ENCODE data around the gene SNAI3. TPM values are rescaled to one million over a fixed set of nuclear protein-coding genes. Genes with fewer than 3 reads are reported as not detected.

SNAI3 gene
- total and polyA plus RNA-seq, 11 donors = 0.76 to 9.5 (median 1.7) TPM

GRCh38 chr16:88719267-88719932, 33.1 kb upstream of the SNAI3 start:
- Histone ChIP-seq H3K9me3 (no peaks in the 10 kb centered on the region), H3K27ac (peak overlapping the region in 5 of 12 donors; percentile 5 to 67 (median 40)), H3K27me3 (no peaks in the 10 kb centered on the region), H3K4me1 (no peaks in the 10 kb centered on the region), H3K4me3 (no peak overlapping the region), H3K36me3 (peaks cover 0 to 100% (median 87%) of the 10 kb centered on the region in 9 donors)
- no peak for TF ChIP-seq CTCF (IDR thresholded peaks at IDR 0.05)
- no peak for TF ChIP-seq POLR2A (IDR thresholded peaks at IDR 0.05)
- intact Hi-C loops (cut with DNase I) = no loop called here
- DNase-seq (peak in 2 of 5 donors; percentile 62 to 69), ATAC-seq (peak; percentile 23 to 73 (median 47))
- WGBS, 4 donors = 76 to 80% (median 77%) methylated on average over 21 to 29 of the region's 29 CpGs

GRCh38 chr16:88718178-88718577, 31.9 kb upstream of the SNAI3 start:
- Histone ChIP-seq H3K4me3 (no peak overlapping the region), H3K4me1 (no peaks in the 10 kb centered on the region), H3K27ac (peak overlapping the region in 1 of 12 donors; percentile 67), H3K36me3 (peaks cover 0 to 100% (median 87%) of the 10 kb centered on the region in 9 donors), H3K9me3 (no peaks in the 10 kb centered on the region), H3K27me3 (no peaks in the 10 kb centered on the region)
- no peak for TF ChIP-seq POLR2A (IDR thresholded peaks at IDR 0.05)
- TF ChIP-seq CTCF (IDR thresholded peaks at IDR 0.05) = no peak
- ATAC-seq (no peak), DNase-seq (no peak)
- intact Hi-C loops (cut with DNase I) = no loop called here
- WGBS, 4 donors = 87 to 96% (median 92%) methylated on average over 11 of the region's 11 CpGs

GRCh38 chr16:88716601-88717001, 30.3 kb upstream of the SNAI3 start:
- 95 to 97% (median 97%) methylated on average over 12 to 21 of the region's 21 CpGs for WGBS, 4 donors

GRCh38 chr16:88716201-88716600, 29.9 kb upstream of the SNAI3 start:
- intact Hi-C loops (cut with DNase I) = no loop called here
- H3K27me3 ChIP-seq = no peaks in the 10 kb centered on the region
- no peak for DNase-seq
- ATAC-seq = no peak
- no peaks in the 10 kb centered on the region for H3K9me3 ChIP-seq
- H3K4me3 ChIP-seq = no peak overlapping the region
- no peak overlapping the region for H3K27ac ChIP-seq
- H3K4me1 ChIP-seq = no peaks in the 10 kb centered on the region
- no peak for TF ChIP-seq POLR2A (IDR thresholded peaks at IDR 0.05)
- TF ChIP-seq CTCF (IDR thresholded peaks at IDR 0.05) = no peak
- 67 to 94% (median 90%) methylated on average over 1 to 15 of the region's 15 CpGs for WGBS, 4 donors
- peaks cover 0 to 80% (median 75%) of the 10 kb centered on the region in 9 donors for H3K36me3 ChIP-seq

More at GRCh38 chr16:88716601-88717001, 30.3 kb upstream of the SNAI3 start:
- Histone ChIP-seq H3K4me1 (no peaks in the 10 kb centered on the region), H3K4me3 (no peak overlapping the region), H3K36me3 (peaks cover 0 to 84% (median 76%) of the 10 kb centered on the region in 9 donors), H3K9me3 (no peaks in the 10 kb centered on the region), H3K27me3 (no peaks in the 10 kb centered on the region), H3K27ac (no peak overlapping the region)
- no peak for ATAC-seq
- no peak for DNase-seq
- TF ChIP-seq POLR2A (IDR thresholded peaks at IDR 0.05) (no peak), CTCF (IDR thresholded peaks at IDR 0.05) (no peak)
- intact Hi-C loops (cut with DNase I) = no loop called here

Data from heart left ventricle (tissue), 16 donors.